COR-L47 (cell line): ENCODE results near the gene CHD5.

ENCODE experiments used
- DNase-seq: peaks from one replicate; lab custom pipeline; 2025; lab: John Stamatoyannopoulos, UW

Gene CHD5

DNA sequence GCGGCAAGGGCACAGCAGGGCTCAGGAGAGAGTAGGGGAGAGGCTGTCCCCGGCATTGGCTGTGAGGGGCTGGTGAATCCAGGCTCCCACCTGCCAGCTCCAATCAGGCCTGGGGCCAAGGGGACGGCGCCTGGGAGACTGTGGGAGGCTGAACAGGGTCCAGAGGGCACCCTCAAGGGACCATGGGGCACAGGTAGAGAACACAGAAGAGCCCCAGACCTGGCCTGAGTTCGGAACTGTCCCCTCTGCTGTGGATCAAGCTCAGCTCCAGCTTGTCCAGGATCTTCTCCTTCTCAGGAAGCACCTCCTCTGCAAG, 67.5 kb downstream of the CHD5 start:
- DNase-seq: no peak

DNA sequence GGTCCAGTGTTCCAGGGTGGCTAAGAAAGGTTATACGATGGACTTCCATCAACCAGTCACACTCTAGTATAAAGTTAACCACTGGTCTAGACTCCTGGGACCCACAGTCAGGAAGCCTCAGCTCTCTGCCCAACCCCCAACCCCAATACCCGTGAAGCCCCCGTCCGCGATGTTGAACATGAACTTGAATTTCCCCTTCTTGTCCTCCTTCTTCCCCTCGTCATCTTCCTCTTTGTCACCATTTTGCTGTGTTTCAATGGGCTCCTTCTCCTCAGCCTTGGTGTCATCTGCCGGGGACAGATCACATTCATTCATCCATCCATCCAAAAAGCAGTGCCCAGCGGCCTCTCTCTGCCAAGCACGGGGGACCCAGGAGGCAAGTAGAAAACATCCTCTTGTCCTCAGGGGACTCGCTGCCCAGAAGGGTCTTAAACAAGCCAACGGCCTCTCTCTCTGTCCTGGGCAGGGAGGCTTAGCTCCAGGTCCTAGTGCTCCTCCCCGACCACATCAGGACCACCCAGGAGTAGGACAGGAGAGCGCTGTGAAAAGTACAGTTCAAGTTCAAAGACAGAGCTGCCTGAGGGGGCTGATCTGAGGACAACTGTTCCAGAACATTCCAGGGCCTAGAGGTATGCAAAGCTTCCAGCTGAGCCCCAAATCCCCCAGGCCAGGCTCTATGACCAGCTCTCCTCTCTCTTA, 68.0 kb downstream of the CHD5 start:
- DNase-seq: no peak

DNA sequence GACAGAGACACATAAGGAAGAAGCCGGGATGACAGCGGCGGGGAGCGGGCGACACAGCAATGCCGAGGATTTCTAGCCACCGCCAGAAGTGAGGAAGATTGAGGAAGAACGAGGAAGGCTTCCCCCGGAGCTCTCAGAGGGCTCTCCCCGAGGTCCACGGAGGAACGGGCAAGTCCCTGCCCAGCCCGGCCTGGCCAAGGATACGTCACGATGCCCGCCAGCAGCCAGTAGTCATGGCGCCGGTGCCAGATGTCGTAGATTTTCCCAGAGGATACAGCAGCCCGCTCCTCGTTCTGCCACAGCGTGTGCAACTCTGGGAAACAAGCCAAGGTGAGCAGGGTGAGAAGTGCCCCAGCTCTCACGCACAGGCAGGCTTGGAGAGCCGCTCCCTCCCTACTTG, 68.5 kb downstream of the CHD5 start:
- peak; percentile 38 for DNase-seq

DNA sequence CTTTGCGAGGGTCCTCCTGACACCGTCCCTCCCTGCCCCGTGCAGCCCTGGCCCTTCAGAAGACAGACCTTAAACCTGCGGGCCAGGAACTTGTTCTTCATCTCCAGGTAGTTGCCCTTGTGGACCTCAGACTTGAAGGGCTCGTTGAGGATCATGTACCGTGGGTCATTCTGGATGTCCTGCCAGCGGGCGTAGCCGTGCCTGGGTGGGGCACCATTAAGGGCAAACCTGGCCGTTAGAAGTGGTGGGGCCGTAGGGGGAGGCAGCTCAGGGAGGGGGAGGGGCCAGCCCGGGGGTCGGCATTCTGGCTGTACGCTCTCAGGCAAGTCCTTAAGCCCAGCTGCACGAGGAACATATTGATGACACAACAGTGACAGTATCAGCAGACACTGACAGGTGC, 69.8 kb downstream of the CHD5 start:
- no peak for DNase-seq

DNA sequence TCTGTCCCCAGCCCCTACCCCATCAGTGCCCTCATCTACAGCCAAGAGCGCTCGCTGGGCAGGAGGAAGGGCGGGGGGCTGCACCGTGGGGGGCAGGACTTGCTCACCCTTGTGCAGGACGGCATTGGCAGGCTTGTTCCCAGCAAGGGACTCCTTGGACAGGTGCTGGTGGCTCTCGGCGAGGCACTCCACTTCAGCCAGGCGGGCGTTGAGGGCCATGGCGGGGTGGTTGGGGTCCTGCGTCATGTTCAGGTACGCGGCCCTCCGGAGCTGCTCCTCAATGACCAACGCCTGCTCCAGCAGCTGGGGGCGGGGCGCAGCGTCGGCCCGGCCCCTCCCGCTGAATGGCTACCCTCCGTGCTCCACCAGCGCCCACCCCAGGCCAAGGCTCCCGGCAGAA, 70.4 kb downstream of the CHD5 start:
- no peak for DNase-seq

GRCh38 chr1:6108937-6109614, 71.0 kb downstream of the CHD5 start:
- DNase-seq: peak; percentile 80

DNA sequence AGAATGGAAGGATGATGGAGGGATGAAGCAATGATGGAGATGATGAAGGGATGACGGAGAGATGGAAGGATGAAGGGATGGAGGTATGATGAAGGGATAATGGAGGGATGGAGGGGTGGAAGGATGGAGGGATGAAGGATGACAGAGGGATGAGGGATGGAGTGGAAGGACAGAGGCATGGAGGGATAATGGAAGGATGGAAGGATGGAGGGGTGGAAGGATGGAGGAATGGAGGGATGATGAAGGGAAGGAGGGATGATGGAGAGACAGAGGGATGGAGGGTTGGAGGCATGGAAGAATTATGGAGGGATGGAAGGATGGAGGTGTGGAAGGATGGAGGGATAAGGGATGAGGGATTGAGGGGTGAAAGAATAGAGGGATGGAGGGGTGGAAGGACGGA, 71.6 kb downstream of the CHD5 start:
- no peak for DNase-seq

GRCh38 chr1:6107409-6108356, 72.4 kb downstream of the CHD5 start:
- DNase-seq: no peak

DNA sequence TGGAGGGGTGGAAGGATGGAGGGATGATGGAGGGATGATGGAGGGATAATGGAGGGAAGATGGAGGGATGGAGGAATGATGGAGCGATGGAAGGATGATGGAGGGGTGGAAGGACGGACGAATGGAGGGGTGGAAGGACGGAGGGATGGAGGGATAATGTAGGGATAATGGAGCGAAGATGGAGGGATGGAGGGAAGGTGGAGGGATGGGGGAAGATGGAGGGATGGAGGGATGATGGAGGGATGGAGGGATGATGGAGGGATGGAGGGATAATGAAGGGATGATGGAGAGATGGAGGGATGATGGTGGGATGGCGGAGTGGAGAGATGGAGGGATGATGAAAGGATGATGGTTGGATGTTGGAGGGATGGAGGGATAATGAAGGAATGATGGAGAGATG, 73.1 kb downstream of the CHD5 start:
- no peak for DNase-seq

GRCh38 chr1:6106321-6106731, 73.8 kb downstream of the CHD5 start:
- no peak for DNase-seq

DNA sequence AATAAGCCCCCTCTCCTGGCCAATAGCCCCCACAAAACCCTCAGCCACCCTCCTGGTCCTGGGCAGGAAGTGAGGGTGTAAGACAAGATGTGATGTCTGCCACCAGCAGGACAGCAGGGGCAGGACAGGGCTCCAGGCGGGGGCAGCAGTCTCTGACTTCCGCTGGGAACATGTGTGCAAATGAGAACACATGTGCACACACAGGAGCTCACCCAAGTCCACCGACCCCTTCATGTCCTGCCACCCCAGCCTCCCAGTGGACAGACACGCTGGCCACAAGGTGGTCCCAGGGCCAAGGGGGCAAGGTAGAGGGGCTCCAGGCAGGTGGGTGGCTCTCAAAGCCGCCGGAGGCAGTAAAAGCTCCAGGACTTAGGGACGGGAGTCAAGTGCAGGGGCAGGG, 74.4 kb downstream of the CHD5 start:
- DNase-seq: no peak

- DNase-seq: no peak
Measured at GRCh38 chr1:6105218-6105679, 74.9 kb downstream of the CHD5 start.

DNA sequence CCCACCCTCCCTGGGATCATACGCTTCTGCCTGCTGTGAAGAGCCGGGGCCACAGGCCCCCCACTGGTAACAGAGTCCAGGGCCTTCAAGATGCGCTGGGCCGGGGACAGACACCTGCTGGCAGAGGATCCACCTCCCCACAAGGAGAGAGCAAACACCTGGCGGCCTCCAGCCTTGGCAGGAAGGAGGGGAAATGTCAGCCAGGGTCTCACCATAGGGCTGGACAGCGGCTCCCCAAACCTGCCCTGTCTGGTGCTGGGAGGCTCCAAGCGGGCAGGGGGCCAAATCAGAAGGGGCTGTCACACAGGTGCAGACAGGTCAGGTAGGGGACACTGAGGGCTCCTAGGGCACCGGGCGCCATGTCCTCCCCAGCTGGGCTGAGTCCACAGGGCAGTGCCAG, 75.5 kb downstream of the CHD5 start:
- DNase-seq: no peak

DNA sequence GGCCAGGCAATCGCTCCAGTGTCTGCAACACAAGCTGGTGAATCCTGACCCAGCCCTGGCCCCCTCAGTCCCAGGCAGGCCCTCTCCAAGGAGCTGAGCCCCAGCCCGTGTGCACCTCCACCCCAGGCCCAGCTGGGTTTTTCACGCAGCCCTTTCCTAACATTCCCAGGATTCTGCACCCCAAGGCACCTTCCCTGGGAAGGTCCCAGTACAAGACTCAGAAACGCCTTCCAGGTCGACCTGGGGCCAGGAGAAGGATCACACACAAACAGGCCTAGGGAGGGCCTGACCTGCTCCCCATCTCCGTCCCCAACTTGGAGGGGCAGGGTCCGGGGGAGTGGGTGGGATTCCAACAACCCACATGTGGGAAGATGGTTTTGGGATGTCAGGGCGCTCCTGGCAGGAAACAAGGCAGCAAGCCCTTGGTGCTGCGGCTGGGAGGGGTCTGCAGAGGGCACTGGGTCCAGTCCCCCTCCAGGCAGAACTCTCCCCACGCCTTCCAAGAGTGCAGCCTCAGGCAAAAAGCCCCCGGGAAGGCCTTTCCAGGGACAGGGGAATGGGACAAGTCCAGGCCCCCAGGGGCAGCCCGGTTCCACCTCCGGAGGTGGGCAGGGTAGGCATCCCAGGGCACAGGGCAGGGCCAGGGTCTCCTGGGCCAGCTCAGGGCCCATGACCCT, 76.1 kb downstream of the CHD5 start:
- no peak for DNase-seq

DNA sequence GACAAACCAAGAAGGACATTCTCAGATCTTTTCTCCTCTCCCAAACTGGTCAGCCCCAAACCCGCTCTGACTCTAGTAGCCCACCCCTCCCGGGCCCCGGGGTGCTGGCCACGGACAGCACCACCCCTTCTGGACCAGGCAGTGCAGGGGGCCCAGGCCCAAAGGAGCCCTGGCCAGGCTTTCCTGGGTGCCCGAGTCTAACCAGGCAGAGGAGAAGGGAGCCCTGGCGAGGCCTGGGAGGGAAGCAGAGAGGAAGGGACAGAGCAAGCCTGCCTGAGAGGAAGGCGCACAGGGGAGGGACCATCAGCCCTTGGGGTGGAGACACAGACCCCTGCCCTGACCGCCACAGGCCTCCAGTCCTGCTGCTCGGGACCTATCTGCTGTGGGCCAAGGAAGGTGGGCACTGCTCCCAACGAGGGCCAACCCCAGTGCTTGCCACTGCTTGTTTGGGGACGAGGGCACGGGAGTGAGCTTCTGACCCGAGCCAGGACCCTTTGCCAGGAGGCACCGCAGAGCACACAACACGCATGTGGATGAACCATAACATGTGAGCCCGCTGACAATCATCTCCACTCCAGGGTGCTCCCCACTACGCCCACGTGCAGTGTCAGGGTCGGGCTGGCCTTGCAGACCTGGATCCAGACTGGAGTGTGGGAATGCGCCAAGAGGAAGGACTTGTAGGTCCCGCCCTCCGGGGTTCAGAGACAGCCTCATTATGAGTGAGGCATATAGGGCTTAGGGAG, 76.8 kb downstream of the CHD5 start:
- DNase-seq: no peak

DNA sequence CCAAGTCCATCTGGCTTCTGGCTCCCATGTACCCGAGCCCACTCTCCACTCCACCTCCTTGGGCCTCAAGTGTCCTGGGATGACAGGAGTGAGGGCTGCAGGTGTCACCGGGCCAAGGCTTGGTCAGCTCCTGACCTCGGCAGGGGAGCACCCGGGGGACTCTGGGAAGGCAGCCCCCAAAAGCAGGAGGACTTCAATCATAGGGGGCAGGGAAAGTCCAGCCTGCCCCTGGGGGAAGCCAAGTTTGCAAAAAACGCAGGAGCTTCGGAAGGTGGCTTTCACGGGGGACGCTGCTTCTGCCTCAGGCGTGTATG, 77.6 kb downstream of the CHD5 start:
- no peak for DNase-seq

GRCh38 chr1:6101826-6102531, 78.1 kb downstream of the CHD5 start:
- no peak for DNase-seq

DNA sequence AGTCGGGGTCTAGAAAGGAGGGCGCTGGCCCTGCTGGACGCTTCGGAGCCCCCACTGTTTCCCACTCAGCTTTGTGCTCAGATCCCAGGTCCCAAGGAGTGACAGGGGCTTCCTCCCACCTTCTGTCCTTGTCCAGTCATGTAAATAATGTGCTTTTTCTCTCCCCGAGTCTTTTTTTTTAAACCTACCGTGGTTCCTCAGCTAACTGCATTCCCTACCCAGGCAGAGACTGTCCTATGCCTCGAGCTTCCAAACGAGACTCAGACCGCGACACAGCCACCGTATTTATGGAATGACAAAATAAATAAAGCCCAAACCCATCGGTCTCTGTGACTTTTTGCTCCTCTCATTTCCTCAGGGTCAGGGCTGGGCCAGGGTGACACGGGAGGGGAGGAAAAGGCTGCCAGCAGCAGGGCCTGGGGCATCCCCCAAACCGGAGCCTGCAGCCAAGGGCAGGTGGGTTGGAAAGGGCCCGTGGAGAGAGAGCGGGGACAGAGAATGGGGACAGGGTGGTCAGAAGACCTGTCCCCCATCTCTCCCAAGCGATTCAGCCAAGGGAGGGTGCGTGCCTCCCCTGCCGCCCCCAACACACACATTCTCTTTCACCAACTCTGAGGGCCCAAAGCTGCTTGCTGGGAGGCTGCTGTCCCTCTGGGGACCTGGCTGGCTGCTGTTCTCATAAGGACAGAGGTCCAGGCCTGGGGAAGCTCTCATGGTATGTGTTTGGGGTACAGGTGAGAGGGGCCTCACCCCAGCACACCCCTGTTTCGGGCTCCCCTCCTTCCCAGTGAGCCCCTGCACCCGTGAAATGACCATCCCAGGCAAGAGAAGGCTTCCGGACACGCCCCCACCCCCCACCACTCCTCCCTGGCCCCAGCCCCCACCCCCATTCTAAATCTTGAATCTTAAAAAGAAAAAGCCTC, 79.0 kb downstream of the CHD5 start:
- DNase-seq: no peak

GRCh38 chr1:6099787-6100765, 80.0 kb downstream of the CHD5 start:
- DNase-seq: no peak
